HepG2 (cell line): ENCODE data around the gene LILRB5. TPM values are rescaled to one million over a fixed set of nuclear protein-coding genes. Genes with fewer than 3 reads are reported as not detected.

Source experiments
- ARNTL ChIP-seq: sonication (generic); formaldehyde crosslinking; IDR thresholded peaks from 2 replicates; pipeline ENCODE4 v1.4.0; 2020; ENCODE audit warnings: mild to moderate bottlenecking, missing genetic modification reagents
- CEBPG ChIP-seq: IDR thresholded peaks from 2 replicates; pipeline ENCODE4 v1.6.1; 2016
- HDAC1 ChIP-seq: sonication (generic); formaldehyde crosslinking; IDR thresholded peaks from 2 replicates; pipeline ENCODE4 v1.5.1; 2020; ENCODE audit warnings: mild to moderate bottlenecking, missing genetic modification reagents
- HNF4A ChIP-seq: sonication (generic); formaldehyde crosslinking; IDR thresholded peaks from 2 replicates; pipeline ENCODE4 v1.4.0; 2020; ENCODE audit warnings: missing genetic modification reagents
- POLR2AphosphoS2 ChIP-seq: IDR thresholded peaks from 2 replicates; pipeline ENCODE4 v1.6.1; 2011; ENCODE audit warnings: low read depth, low read length, improper control_type of control experiment
- PRMT3 ChIP-seq: sonication (generic); formaldehyde crosslinking; IDR thresholded peaks from 2 replicates; pipeline ENCODE4 v1.8.1; 2022; ENCODE audit warnings: low read depth, mild to moderate bottlenecking, moderate library complexity, missing genetic modification reagents, borderline replicate concordance
- TCF12 ChIP-seq, 2 experiments: fragments of 450-650 bp in 1 of 2; sonication (generic) in 1 of 2; formaldehyde crosslinking in 1 of 2; IDR thresholded peaks; 2 replicates each; pipeline versions ENCODE4 v1.6.1 to v1.8.0; 2017 to 2022; ENCODE audit warnings: antibody characterized with exemption in 1 of 2, mild to moderate bottlenecking in 1 of 2, missing genetic modification reagents in 1 of 2, moderate library complexity in 1 of 2
- TOPORS ChIP-seq: sonication (generic); formaldehyde crosslinking; IDR thresholded peaks from 2 replicates; pipeline ENCODE4 v1.8.0; 2023; ENCODE audit warnings: mild to moderate bottlenecking, missing genetic modification reagents
- ZBTB37 ChIP-seq: sonication (generic); formaldehyde crosslinking; IDR thresholded peaks from 2 replicates; pipeline ENCODE4 v1.4.0; 2020; ENCODE audit warnings: mild to moderate bottlenecking, missing genetic modification reagents
- ZKSCAN1 ChIP-seq: fragments of 150-350 bp; IDR thresholded peaks from 2 replicates; pipeline ENCODE4 v1.6.1; 2014; ENCODE audit warnings: low read length
- ZNF138 ChIP-seq: sonication (generic); formaldehyde crosslinking; IDR thresholded peaks from 2 replicates; pipeline ENCODE4 v1.5.0; 2020; ENCODE audit warnings: mild to moderate bottlenecking, low read depth, missing genetic modification reagents
- ZNF160 ChIP-seq: sonication (generic); formaldehyde crosslinking; IDR thresholded peaks from 2 replicates; pipeline ENCODE4 v1.8.0; 2022; ENCODE audit warnings: mild to moderate bottlenecking, inconsistent platforms, missing genetic modification reagents
- ZNF234 ChIP-seq: sonication (generic); formaldehyde crosslinking; conservative IDR thresholded peaks from 2 replicates; pipeline ENCODE4 v1.5.1; 2020; ENCODE audit warnings: mild to moderate bottlenecking, missing genetic modification reagents
- ZNF34 ChIP-seq: sonication (generic); formaldehyde crosslinking; IDR thresholded peaks from 2 replicates; pipeline ENCODE4 v1.4.0; 2020; ENCODE audit warnings: mild to moderate bottlenecking, missing genetic modification reagents, borderline replicate concordance
- ZNF720 ChIP-seq: sonication (generic); formaldehyde crosslinking; IDR thresholded peaks from 2 replicates; pipeline ENCODE4 v1.4.0; 2020; ENCODE audit warnings: missing genetic modification reagents
- ZSCAN25 ChIP-seq: sonication (generic); formaldehyde crosslinking; IDR thresholded peaks from 2 replicates; pipeline ENCODE4 v1.8.0; 2022; ENCODE audit warnings: mild to moderate bottlenecking, missing genetic modification reagents
- polyA plus RNA-seq, 8 experiments: library from polyadenylated mRNA; depleted of rRNA in 3 of 8; stranded (reverse) in 7 of 8; unstranded in 1 of 8; fragments of >200 nt; fragmentation: Illumina TruSeq in 4 of 8; extraction: Trizol in 4 of 8; gene quantifications; 2 replicates each; pipeline versions ENCODE4 v1.2.1 to v1.2.3, GENCODE V29; 2011 to 2016; ENCODE audit warnings: low read depth in 4 of 8, missing spikeins in 1 of 8, mixed read lengths in 1 of 8; ENCODE audit not compliant: insufficient read depth in 1 of 8
- total RNA-seq, 5 experiments: library from RNA; depleted of rRNA; stranded (reverse); fragments of >200 nt; fragmentation: Illumina TruSeq; extraction: Trizol; gene quantifications; 2 replicates each; pipeline ENCODE4 v1.2.3, GENCODE V29; 2016; ENCODE audit warnings: low read depth in 1 of 5
- TF ChIP-seq, protein P1 (sequence below): sonication (generic); formaldehyde crosslinking; IDR thresholded peaks from 2 replicates; pipeline ENCODE4 v1.4.0; 2020; ENCODE audit warnings: missing genetic modification reagents
- TF ChIP-seq, protein P2 (sequence below): sonication (generic); formaldehyde crosslinking; IDR thresholded peaks from 2 replicates; pipeline ENCODE4; 2020; ENCODE audit warnings: missing genetic modification reagents, mild to moderate bottlenecking, borderline replicate concordance
- TF ChIP-seq, protein P3 (sequence below): sonication (generic); formaldehyde crosslinking; IDR thresholded peaks from 2 replicates; pipeline ENCODE4 v1.4.0; 2020; ENCODE audit warnings: missing genetic modification reagents, mild to moderate bottlenecking, borderline replicate concordance
- TF ChIP-seq, protein P4 (sequence below): sonication (generic); formaldehyde crosslinking; IDR thresholded peaks from 2 replicates; pipeline ENCODE4 v1.8.1; 2023; ENCODE audit warnings: mild to moderate bottlenecking, inconsistent platforms, moderate library complexity, missing genetic modification reagents, borderline replicate concordance

Gene LILRB5
- total and polyA plus RNA-seq, 2 of the 13 experiments (the other 11 are each of a cell fraction or from before 2014, with no cell fraction given) = not detected

- TF ChIP-seq HDAC1 (CRISPR knock-in tag) (0 out of 2 replicates have a peak, but pooled peaks have one; percentile 29), TCF12 (IDR thresholded peaks at IDR 0.05) (no peak), TCF12 (CRISPR knock-in tag; IDR thresholded peaks at IDR 0.05) (no peak), ZNF138 (CRISPR knock-in tag) (no peak), ZKSCAN1 (no peak), PRMT3 (CRISPR knock-in tag) (no peak), ZBTB37 (CRISPR knock-in tag) (no peak), ZNF720 (CRISPR knock-in tag) (no peak), ARNTL (CRISPR knock-in tag) (no peak), ZNF160 (no peak), TOPORS (CRISPR knock-in tag) (peak; percentile 21; the same call in 1 of the 2 replicates), ZNF234 (CRISPR knock-in tag) (no peak), ZNF34 (CRISPR knock-in tag) (no peak), CEBPG (CRISPR knock-in tag) (peak; percentile 88), HNF4A (CRISPR knock-in tag) (no peak; the same call in 1 of the 2 replicates), POLR2AphosphoS2 (peak; percentile 75), ZSCAN25 (CRISPR knock-in tag) (no peak)
- TF ChIP-seq, protein P1, sequence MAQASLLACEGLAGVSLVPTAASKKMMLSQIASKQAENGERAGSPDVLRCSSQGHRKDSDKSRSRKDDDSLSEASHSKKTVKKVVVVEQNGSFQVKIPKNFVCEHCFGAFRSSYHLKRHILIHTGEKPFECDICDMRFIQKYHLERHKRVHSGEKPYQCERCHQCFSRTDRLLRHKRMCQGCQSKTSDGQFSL = no peak
- TF ChIP-seq, protein P2, sequence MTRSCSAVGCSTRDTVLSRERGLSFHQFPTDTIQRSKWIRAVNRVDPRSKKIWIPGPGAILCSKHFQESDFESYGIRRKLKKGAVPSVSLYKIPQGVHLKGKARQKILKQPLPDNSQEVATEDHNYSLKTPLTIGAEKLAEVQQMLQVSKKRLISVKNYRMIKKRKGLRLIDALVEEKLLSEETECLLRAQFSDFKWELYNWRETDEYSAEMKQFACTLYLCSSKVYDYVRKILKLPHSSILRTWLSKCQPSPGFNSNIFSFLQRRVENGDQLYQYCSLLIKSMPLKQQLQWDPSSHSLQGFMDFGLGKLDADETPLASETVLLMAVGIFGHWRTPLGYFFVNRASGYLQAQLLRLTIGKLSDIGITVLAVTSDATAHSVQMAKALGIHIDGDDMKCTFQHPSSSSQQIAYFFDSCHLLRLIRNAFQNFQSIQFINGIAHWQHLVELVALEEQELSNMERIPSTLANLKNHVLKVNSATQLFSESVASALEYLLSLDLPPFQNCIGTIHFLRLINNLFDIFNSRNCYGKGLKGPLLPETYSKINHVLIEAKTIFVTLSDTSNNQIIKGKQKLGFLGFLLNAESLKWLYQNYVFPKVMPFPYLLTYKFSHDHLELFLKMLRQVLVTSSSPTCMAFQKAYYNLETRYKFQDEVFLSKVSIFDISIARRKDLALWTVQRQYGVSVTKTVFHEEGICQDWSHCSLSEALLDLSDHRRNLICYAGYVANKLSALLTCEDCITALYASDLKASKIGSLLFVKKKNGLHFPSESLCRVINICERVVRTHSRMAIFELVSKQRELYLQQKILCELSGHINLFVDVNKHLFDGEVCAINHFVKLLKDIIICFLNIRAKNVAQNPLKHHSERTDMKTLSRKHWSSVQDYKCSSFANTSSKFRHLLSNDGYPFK = 0 out of 2 replicates have a peak, but pooled peaks have one; percentile 38
- TF ChIP-seq, protein P3, sequence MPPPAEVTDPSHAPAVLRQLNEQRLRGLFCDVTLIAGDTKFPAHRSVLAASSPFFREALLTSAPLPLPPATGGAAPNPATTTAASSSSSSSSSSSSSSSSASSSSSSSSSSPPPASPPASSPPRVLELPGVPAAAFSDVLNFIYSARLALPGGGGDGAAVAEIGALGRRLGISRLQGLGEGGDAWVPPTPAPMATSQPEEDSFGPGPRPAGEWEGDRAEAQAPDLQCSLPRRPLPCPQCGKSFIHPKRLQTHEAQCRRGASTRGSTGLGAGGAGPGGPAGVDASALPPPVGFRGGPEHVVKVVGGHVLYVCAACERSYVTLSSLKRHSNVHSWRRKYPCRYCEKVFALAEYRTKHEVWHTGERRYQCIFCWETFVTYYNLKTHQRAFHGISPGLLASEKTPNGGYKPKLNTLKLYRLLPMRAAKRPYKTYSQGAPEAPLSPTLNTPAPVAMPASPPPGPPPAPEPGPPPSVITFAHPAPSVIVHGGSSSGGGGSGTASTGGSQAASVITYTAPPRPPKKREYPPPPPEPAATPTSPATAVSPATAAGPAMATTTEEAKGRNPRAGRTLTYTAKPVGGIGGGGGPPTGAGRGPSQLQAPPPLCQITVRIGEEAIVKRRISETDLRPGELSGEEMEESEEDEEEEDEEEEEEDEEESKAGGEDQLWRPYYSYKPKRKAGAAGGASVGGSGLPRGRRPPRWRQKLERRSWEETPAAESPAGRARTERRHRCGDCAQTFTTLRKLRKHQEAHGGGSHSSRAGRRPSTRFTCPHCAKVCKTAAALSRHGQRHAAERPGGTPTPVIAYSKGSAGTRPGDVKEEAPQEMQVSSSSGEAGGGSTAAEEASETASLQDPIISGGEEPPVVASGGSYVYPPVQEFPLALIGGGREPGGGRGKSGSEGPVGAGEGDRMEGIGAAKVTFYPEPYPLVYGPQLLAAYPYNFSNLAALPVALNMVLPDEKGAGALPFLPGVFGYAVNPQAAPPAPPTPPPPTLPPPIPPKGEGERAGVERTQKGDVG = peak; percentile 28; the same call in 1 of the 2 replicates
- TF ChIP-seq, protein P4, sequence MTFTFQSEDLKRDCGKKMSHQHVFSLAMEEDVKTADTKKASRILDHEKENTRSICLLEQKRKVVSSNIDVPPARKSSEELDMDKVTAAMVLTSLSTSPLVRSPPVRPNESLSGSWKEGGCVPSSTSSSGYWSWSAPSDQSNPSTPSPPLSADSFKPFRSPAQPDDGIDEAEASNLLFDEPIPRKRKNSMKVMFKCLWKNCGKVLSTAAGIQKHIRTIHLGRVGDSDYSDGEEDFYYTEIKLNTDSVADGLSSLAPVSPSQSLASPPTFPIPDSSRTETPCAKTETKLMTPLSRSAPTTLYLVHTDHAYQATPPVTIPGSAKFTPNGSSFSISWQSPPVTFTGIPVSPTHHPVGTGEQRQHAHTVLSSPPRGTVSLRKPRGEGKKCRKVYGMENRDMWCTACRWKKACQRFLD (CRISPR knock-in tag) = no peak
Observed at GRCh38 chr19:54207983-54208783, 48.9 kb downstream of the LILRB5 start (continued).
